Measurements from ENCODE around the gene NEMP1. TPM values are rescaled to one million over a fixed set of nuclear protein-coding genes. Genes with fewer than 3 reads are reported as not detected.

The NEMP1 gene
- total RNA-seq, 1 donor from 2014 or later, result 27.6 TPM

DNA sequence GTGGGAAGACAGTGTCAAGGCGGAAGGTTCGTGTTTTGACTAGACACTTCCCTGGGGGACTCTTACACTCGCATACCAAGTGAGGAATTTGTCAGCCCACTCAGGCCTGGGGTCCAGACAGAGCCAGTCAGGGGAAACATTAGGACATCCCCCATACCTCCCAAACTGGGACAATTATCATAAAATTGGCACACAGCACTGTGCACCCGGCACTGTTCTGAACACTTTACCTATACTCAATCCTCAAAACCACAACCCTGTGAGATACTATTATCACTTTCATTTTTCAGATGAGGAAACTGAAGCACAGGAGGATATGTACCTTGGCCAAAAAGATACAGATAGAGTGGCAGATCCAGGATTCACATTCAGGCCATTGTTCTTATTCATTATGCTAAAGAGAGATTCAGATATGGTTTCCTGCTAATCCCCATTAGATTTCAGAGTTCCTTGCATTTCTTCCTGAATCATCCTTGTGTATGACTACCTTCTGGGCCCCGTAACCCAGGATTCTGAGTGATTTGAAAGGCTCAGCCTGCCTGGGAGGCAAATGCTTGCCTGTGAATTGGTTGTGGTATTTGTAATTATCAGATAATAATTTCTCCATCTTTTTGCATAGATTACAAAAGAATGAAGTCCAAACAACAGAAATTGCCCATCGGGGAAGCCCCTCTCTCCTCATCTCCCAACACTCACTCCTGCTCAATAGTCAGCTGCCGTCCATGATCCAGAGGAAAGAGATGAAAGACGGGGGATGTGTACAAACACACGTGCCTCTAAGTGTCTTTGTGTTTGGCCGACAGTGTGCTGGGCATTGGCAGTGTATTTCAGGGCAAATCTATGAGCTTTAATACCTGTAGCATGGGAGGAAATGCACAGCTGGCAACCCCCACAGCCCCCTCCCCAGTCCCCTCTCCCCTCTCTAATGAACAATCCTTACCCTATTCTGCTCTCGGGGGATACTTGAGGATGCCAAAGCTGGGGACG is 66.9 kb downstream of the NEMP1 start:
- DNase-seq (no peak), ATAC-seq (ENCODE audit: low read depth) (no peak)
- Mint-ChIP-seq H3K4me1 (peaks cover 27% of the 10 kb centered on the region), H3K36me3 (ENCODE audit: low read depth) (no peaks in the 10 kb centered on the region), H3K4me3 (peak overlapping the region; percentile 16), H3K27me3 (no peaks in the 10 kb centered on the region), H3K27ac (no peak overlapping the region), H3K9me3 (no peaks in the 10 kb centered on the region)
- TF ChIP-seq, protein P1, sequence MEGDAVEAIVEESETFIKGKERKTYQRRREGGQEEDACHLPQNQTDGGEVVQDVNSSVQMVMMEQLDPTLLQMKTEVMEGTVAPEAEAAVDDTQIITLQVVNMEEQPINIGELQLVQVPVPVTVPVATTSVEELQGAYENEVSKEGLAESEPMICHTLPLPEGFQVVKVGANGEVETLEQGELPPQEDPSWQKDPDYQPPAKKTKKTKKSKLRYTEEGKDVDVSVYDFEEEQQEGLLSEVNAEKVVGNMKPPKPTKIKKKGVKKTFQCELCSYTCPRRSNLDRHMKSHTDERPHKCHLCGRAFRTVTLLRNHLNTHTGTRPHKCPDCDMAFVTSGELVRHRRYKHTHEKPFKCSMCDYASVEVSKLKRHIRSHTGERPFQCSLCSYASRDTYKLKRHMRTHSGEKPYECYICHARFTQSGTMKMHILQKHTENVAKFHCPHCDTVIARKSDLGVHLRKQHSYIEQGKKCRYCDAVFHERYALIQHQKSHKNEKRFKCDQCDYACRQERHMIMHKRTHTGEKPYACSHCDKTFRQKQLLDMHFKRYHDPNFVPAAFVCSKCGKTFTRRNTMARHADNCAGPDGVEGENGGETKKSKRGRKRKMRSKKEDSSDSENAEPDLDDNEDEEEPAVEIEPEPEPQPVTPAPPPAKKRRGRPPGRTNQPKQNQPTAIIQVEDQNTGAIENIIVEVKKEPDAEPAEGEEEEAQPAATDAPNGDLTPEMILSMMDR (IDR thresholded peaks at IDR 0.05), result no peak
- ChIA-PET POLR2A (interaction anchor here (1.1 kb wide), 1 partner anchor 99 kb away, joined by 3 read pairs; the partner anchor contains the start of gene STAT6), CTCF (interaction anchor here (1.4 to 9.6 kb wide), 3 partner anchors 19 to 171 kb away, joined by 3 to 89 read pairs (median 4); no protein-coding TSS in a partner anchor)
- intact Hi-C loops (cut with micrococcal nuclease), result no loop called here

DNA sequence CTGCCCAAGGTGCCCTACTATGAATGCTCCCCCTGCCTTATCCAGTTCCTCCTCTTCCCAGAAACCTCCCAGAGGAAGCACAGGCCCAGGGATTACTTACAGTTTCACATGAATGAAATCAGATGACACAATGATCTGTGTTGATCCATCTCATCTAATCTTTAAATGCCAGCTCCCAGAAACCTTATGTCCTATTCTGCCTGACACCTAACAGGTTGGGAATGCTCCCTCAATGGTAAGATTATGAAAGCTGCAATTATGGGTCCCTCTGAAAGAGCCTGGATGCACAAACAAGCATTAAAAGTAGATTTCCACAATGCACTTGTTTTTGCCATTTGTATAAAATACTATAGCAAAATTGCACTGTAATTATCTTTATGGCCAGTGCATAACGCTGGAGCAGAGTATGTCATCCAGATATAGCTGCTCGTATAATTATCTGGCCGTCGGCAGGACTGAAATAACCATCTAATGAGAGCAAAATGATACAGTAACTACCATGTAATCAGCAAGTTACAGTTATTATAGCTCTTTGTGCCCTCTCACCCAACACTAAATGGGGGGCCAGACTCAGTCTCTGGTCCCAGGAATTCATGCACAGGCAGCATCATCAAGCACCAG is 67.9 kb downstream of the NEMP1 start:
- TF ChIP-seq, protein P1 (IDR thresholded peaks at IDR 0.05), result no peak
- H3K27ac Mint-ChIP-seq, result no peak overlapping the region
- POLR2A ChIA-PET, result interaction anchor here (0.6 to 1.1 kb wide), 2 partner anchors 100 to 260 kb away, joined by 3 to 4 read pairs; partner anchors contain the start of gene STAT6
- H3K27me3 Mint-ChIP-seq, result no peaks in the 10 kb centered on the region
- DNase-seq, result no peak
- H3K4me1 Mint-ChIP-seq, result peaks cover 31% of the 10 kb centered on the region
- intact Hi-C loops (cut with micrococcal nuclease), result no loop called here
- peaks cover under 1% of the 10 kb centered on the region for H3K36me3 Mint-ChIP-seq (ENCODE audit: low read depth)
- CTCF ChIA-PET, result interaction anchor here (1.4 to 9.6 kb wide), 3 partner anchors 20 to 172 kb away, joined by 3 to 89 read pairs (median 4); no protein-coding TSS in a partner anchor
- no peak for ATAC-seq (ENCODE audit: low read depth)
- no peaks in the 10 kb centered on the region for H3K9me3 Mint-ChIP-seq
- H3K4me3 Mint-ChIP-seq, result no peak overlapping the region

DNA sequence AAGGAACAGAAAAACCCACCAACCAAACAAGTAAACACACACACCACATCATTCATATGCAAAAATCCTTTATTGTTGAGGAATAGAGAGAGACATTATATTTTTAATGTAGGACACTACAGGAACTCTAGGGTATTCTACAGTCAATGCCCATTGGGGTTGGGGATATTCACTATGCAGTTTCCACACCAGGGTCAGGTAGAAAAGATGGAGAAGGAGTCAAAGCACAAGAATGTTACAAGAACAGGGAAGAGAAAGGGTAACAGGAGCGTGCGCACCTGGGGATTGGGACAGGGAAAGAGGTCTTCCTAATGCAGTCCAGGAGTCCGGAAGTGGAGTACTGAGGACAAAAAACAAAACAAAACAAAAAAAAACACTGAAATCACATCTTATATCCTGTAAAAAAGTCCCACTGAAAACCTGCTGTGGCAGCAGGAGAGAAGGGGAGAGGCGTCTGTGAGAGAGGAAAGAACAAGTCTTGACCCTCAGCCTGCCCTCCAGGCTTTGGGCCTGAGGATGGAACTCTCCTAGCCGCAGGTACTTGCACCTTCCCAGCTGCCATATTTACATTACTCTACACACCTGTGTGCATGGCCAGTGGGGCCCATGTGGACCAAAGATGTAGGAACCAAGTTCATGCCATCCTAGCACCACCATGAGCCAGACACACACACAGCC is 68.5 kb downstream of the NEMP1 start:
- intact Hi-C loops (cut with micrococcal nuclease), result loop anchor here (5.0 kb wide), 2 partner anchors 232 to 253 kb away; no protein-coding TSS in a partner anchor
- Mint-ChIP-seq H3K4me1 (peaks cover 38% of the 10 kb centered on the region), H3K27me3 (no peaks in the 10 kb centered on the region), H3K9me3 (no peaks in the 10 kb centered on the region), H3K36me3 (ENCODE audit: low read depth) (peaks cover 2% of the 10 kb centered on the region), H3K27ac (no peak overlapping the region), H3K4me3 (no peak overlapping the region)
- ATAC-seq (ENCODE audit: low read depth), result no peak
- CTCF ChIA-PET, result interaction anchor here (1.5 to 9.6 kb wide), 2 partner anchors 50 to 173 kb away, joined by 4 to 89 read pairs; no protein-coding TSS in a partner anchor
- TF ChIP-seq, protein P1 (IDR thresholded peaks at IDR 0.05), result no peak
- POLR2A ChIA-PET, result no interaction called here
- DNase-seq, result no peak

DNA sequence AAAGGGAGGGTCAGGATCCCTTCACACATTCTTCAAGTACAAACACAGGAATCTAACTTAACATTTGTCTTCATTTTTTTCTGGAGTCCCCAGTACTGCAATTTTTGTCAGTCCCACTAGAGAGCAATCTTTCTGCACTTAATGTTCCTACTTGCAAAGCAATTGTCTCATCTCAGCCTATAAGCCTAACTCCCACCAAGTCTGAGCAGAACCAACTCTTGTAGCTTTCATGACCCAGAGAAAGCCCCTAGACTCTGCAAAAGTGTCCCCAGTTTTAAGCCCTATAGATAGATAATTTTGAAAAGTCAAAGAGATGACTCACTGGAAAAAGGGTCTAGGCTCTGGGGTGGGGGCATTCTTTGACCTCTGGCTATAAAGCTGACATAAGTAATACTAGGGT is 70.4 kb downstream of the NEMP1 start:
- intact Hi-C loops (cut with micrococcal nuclease), result loop anchor here (1.0 to 5.0 kb wide), 5 partner anchors 54 to 251 kb away; no protein-coding TSS in a partner anchor
- TF ChIP-seq, protein P1 (IDR thresholded peaks at IDR 0.05), result no peak
- DNase-seq, result no peak
- Mint-ChIP-seq H3K27ac (no peak overlapping the region), H3K36me3 (ENCODE audit: low read depth) (peaks cover 16% of the 10 kb centered on the region), H3K9me3 (no peaks in the 10 kb centered on the region), H3K4me1 (peaks cover 44% of the 10 kb centered on the region), H3K4me3 (peak overlapping the region; percentile 60), H3K27me3 (no peaks in the 10 kb centered on the region)
- ChIA-PET POLR2A (interaction anchor here (1.0 to 2.7 kb wide), 2 partner anchors 104 to 282 kb away, joined by 4 to 26 read pairs; partner anchors contain the start of gene STAT6), CTCF (interaction anchor here (0.6 to 9.6 kb wide), 6 partner anchors 27 to 104 kb away, joined by 3 to 89 read pairs (median 5); partner anchors contain the start of gene STAT6)
- no peak for ATAC-seq (ENCODE audit: low read depth)

Data from activated B cell treated with CpG ODN at 0.5 μM for 24 hours (primary cell).